IPS-18a (cell line): ENCODE data around the gene HEPHL1.

Experiments
- H3K27ac ChIP-seq: one replicate; pipeline ENCODE4 v1.5.1; 2013; ENCODE audit warnings: low read length
- H3K27me3 ChIP-seq: one replicate; pipeline ENCODE4 v1.6.1; 2013; ENCODE audit warnings: mild to moderate bottlenecking, low read length; ENCODE audit not compliant: control insufficient read depth, insufficient read depth
- H3K36me3 ChIP-seq: one replicate; pipeline ENCODE4 v1.6.1; 2013; ENCODE audit warnings: low read depth, low read length; ENCODE audit not compliant: control insufficient read depth
- H3K4me1 ChIP-seq: one replicate; pipeline ENCODE4 v1.6.1; 2013; ENCODE audit warnings: low read depth, low read length; ENCODE audit not compliant: control insufficient read depth
- H3K4me3 ChIP-seq: one replicate; pipeline ENCODE4 v1.5.1; 2013; ENCODE audit warnings: low read length
- H3K9ac ChIP-seq: one replicate; pipeline ENCODE4 v1.6.1; 2013; ENCODE audit warnings: mild to moderate bottlenecking, low read length, moderate library complexity
- H3K9me3 ChIP-seq: one replicate; pipeline ENCODE4 v1.6.1; 2013; ENCODE audit warnings: low read depth, low read length; ENCODE audit not compliant: control insufficient read depth

The HEPHL1 gene

DNA sequence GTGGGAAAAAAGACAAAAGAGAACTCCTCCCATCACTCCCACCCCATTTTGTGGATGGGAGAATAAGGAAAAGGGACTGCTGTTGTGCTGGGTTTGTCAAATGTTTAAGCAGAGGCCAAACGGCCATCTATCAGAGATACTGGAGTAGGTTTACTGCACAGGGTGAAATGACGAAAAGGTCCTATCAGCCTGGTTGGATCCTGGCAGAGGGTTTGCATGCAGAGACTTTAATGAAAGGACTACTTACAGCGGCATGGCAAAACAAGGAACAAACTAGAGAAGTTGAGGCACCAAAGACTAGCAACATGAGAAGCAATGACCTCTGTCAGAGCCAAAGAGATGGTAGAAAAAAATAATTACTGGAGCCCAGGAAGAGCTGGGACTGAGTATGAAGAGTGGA, 32.2 kb upstream of the HEPHL1 start:
- Histone ChIP-seq H3K36me3 (no peaks in the 10 kb centered on the region), H3K9me3 (peaks cover 6% of the 10 kb centered on the region), H3K27ac (no peak overlapping the region), H3K4me1 (peaks cover 6% of the 10 kb centered on the region), H3K27me3 (no peaks in the 10 kb centered on the region), H3K9ac (no peak overlapping the region), H3K4me3 (no peak overlapping the region)

DNA sequence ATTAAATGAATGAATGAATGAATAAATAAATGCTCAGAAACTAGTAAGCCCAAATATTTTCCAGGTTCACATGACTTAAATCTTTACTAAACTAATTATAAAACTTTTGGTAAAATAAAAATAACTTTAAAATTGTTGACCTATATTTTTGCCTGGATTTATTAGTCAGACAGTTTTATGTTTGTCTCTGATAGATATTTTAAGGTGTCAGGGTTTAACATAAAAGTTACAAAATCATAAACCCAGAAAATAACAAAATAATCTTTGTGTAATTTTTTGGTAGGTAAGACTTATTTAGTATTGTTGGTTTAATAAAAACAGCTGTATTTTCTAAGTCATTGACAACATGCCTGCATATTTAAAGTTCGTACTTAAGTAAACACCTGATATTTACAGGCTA, 27.4 kb upstream of the HEPHL1 start:
- H3K4me1 ChIP-seq: no peaks in the 10 kb centered on the region
- no peak overlapping the region for H3K4me3 ChIP-seq
- peaks cover 7% of the 10 kb centered on the region for H3K9me3 ChIP-seq
- H3K27ac ChIP-seq: no peak overlapping the region
- H3K9ac ChIP-seq: no peak overlapping the region
- no peaks in the 10 kb centered on the region for H3K36me3 ChIP-seq
- H3K27me3 ChIP-seq: no peaks in the 10 kb centered on the region

DNA sequence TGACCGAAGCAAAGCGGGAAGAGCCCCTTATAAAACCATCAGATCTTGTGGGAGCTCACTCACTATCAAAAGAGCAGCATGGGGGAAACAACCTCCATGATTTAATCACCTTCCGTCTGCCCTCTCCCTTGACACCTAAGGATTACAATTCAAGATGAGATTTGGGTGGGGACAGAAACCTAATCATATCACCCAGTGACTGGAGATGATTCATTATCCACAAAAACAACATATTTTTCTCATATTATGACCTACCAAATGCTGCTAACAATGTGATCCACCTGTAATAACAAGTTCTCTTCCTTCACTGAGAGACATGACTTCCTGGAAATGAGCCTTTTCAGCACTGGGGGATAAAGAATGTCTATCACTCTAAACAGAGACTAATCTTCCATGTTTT, 23.4 kb upstream of the HEPHL1 start:
- no peaks in the 10 kb centered on the region for H3K4me1 ChIP-seq
- H3K9ac ChIP-seq: no peak overlapping the region
- H3K4me3 ChIP-seq: no peak overlapping the region
- no peaks in the 10 kb centered on the region for H3K36me3 ChIP-seq
- no peaks in the 10 kb centered on the region for H3K27me3 ChIP-seq
- H3K27ac ChIP-seq: no peak overlapping the region
- peaks cover 7% of the 10 kb centered on the region for H3K9me3 ChIP-seq

DNA sequence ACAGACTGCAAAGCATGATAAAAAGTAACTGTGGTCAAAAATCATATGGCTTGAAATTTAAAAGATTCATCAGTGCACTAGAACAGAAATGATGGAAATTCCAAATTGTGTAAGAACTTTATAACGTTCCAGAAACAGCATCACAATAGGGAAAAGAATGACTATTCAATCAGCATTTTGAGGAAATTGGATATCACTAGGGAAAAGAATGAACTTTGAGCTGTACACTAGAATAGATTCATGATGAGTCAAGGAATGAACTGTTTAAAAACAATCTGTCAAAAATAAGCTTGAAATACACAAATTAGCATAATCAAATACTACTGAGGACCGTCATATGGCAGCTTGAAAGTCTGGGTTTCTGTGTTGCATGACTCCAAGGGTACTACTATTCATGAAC, 20.5 kb upstream of the HEPHL1 start:
- H3K27ac ChIP-seq: no peak overlapping the region
- H3K9ac ChIP-seq: no peak overlapping the region
- H3K9me3 ChIP-seq: no peaks in the 10 kb centered on the region
- no peaks in the 10 kb centered on the region for H3K36me3 ChIP-seq
- H3K27me3 ChIP-seq: no peaks in the 10 kb centered on the region
- no peaks in the 10 kb centered on the region for H3K4me1 ChIP-seq
- no peak overlapping the region for H3K4me3 ChIP-seq

DNA sequence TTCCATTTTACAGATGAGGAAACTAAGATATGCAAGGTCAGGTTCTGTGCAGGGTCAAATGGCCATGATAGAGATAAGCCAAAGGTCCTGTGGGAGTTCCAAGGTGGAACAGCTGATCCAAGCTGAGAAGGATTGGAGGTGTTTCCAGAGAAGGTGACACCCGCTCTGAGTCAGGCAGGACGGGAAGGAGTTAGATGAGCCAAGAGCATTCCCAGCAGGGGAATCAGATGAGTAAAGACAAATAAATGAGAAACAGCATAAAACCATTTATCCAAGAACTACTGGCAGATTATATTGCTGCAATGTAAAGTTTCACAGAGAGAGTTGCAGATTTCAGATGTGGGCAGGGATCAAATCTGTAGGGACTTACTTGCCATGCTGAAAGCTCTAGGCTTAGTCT, 18.9 kb upstream of the HEPHL1 start:
- no peak overlapping the region for H3K9ac ChIP-seq
- no peak overlapping the region for H3K4me3 ChIP-seq
- H3K27ac ChIP-seq: no peak overlapping the region
- H3K9me3 ChIP-seq: no peaks in the 10 kb centered on the region
- no peaks in the 10 kb centered on the region for H3K27me3 ChIP-seq
- no peaks in the 10 kb centered on the region for H3K4me1 ChIP-seq
- H3K36me3 ChIP-seq: no peaks in the 10 kb centered on the region

DNA sequence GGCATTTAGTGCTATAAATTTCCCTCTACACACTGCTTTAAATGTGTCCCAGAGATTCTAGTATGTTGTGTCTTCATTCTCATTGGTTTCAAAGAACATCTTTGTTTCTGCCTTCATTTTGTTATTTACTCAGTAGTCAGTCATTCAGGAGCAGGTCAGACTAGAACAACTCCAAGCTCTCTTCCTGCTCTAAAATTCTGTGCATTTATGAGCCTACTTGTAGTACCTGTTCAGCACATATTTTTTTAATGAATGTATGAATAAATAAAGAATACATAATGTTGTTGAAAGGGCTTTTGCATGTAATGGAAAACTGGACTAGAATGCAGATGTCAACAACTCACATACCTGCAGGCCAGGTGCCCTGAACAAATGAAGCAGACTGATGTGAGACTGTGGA, 13.7 kb upstream of the HEPHL1 start:
- Histone ChIP-seq H3K4me1 (no peaks in the 10 kb centered on the region), H3K4me3 (no peak overlapping the region), H3K9me3 (no peaks in the 10 kb centered on the region), H3K27me3 (no peaks in the 10 kb centered on the region), H3K27ac (no peak overlapping the region), H3K9ac (no peak overlapping the region), H3K36me3 (no peaks in the 10 kb centered on the region)

DNA sequence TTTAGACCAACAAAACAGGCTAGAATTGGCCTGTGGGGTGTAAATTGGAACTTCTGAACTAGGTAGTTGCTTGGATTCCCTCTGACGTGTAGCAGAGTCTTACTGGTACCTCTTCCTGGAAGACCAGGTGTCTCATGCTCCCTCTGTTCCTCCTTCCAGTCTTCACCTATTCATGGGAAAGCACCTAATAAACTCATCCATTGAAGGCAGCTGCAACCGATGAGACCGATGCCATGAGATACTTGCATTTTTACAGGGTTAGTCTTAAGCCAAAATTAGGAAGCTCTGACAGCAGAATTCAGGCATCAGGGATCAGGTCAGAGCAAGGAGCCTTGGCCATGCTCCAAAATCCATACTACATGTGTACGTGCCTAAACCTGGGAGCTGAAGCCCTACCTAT, 13.2 kb upstream of the HEPHL1 start:
- H3K9me3 ChIP-seq: no peaks in the 10 kb centered on the region

DNA sequence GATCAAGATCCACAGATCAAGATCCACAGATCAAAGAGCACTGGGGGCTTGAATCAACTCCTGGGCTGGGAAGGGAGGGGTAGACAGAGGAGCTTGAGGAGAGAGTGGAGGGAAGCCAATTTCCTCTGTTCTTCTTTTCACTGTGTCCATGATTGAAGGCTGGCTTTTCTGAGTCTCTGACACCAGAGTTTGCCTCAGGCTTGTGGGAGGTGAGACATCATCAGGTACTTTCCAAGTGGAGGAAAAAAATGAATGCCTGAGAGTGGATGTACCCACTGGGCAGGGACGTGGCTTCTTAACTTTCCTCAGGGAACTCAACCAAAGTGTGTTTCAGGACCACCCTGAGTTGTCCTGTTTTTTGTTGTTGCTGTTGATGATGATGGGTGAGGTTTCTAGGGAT, 11.0 kb upstream of the HEPHL1 start:
- Histone ChIP-seq H3K36me3 (no peaks in the 10 kb centered on the region), H3K4me1 (no peaks in the 10 kb centered on the region), H3K27ac (no peak overlapping the region), H3K27me3 (no peaks in the 10 kb centered on the region), H3K4me3 (no peak overlapping the region), H3K9me3 (no peaks in the 10 kb centered on the region), H3K9ac (no peak overlapping the region)

More for the DNA sequence above, 13.2 kb upstream of the HEPHL1 start:
- H3K27ac ChIP-seq: no peak overlapping the region
- H3K27me3 ChIP-seq: no peaks in the 10 kb centered on the region
- H3K9ac ChIP-seq: no peak overlapping the region
- H3K36me3 ChIP-seq: no peaks in the 10 kb centered on the region
- H3K4me3 ChIP-seq: no peak overlapping the region
- H3K4me1 ChIP-seq: no peaks in the 10 kb centered on the region

DNA sequence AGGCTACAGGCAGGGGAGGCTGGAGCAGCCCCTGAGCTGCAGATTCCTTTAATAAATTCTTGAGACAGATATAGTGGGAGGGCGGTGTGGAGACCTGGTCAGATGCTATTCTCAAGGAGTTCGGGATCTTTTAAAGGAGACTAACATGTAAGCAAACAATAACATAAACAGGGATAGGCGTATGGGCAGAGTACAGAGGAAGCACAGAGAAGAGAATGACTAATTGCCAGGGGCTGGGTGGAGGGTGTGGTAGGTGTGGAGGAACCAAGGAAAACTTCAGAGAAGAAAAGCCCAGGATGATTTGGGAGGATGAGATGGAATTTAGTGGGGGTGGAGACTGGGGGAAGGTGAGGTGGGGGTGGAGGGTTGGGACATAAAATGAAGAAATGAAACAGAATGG, 9.7 kb upstream of the HEPHL1 start:
- Histone ChIP-seq H3K9me3 (peaks cover 6% of the 10 kb centered on the region), H3K27me3 (no peaks in the 10 kb centered on the region), H3K4me1 (no peaks in the 10 kb centered on the region), H3K9ac (no peak overlapping the region), H3K27ac (no peak overlapping the region), H3K36me3 (no peaks in the 10 kb centered on the region), H3K4me3 (no peak overlapping the region)

DNA sequence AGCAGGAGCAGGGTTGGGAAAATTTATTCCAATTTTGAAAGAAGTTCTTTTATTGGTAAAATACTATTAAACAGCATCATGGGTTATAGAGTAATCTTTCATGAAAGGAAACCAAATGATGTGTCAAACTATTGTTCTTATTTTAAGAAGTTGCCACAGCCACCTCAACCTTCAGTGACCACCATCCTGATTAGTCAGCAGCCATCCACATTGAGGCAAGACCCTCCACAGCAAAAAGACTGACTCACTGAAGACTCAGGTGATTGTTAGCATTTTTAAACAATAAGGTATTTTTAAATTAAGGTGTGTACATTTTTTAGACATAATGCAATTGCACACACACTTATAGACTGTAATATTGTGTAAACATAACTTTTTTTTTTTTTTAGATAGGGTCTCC, 3.7 kb upstream of the HEPHL1 start:
- no peak overlapping the region for H3K4me3 ChIP-seq
- peaks cover 6% of the 10 kb centered on the region for H3K9me3 ChIP-seq
- no peaks in the 10 kb centered on the region for H3K36me3 ChIP-seq
- H3K27ac ChIP-seq: no peak overlapping the region
- H3K4me1 ChIP-seq: no peaks in the 10 kb centered on the region
- no peak overlapping the region for H3K9ac ChIP-seq
- no peaks in the 10 kb centered on the region for H3K27me3 ChIP-seq

DNA sequence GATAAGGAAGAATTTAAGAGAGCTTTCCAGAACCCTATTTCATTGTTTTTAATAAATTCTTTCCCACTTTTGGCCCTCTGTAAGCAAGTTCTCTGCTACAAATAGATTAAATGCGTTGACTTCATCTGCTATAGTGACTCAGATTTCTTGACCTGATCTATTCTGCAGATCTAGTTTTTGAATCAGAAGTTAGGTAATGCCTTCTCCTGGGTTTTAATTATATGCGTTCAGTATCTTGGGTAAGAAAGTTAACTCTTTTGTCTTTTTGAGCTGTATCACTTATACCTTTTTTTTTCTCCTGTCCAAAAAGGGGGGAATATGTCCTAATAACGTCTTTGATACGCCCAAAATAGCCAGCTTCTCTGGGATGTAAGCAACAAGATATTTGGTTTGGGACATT, 2.4 kb upstream of the HEPHL1 start:
- Histone ChIP-seq H3K27ac (no peak overlapping the region), H3K4me3 (no peak overlapping the region), H3K9ac (no peak overlapping the region), H3K4me1 (no peaks in the 10 kb centered on the region), H3K36me3 (no peaks in the 10 kb centered on the region), H3K27me3 (no peaks in the 10 kb centered on the region), H3K9me3 (peaks cover 6% of the 10 kb centered on the region)

DNA sequence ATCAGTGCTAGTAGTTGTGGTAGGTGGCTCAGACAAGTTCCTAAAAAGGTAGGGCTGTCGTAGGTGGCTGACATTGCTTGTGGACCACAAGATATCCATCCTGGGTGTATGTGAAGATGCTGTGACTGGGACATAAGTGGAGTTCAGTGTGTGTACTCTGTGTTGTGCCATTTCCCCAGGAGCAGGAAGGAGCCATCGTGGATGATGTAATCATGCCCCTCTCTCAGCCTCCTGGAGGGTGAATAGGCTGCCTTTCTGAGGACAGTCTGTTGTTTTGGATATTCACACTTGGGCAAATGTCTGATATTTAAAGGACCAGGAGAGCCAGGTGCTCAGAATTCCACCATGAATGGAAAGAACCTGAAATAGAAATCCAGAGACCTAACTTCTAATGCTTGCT, 2.7 kb downstream of the HEPHL1 start:
- H3K36me3 ChIP-seq: no peaks in the 10 kb centered on the region
- no peak overlapping the region for H3K9ac ChIP-seq
- no peaks in the 10 kb centered on the region for H3K9me3 ChIP-seq
- no peak overlapping the region for H3K4me3 ChIP-seq
- H3K27me3 ChIP-seq: no peaks in the 10 kb centered on the region
- H3K27ac ChIP-seq: no peak overlapping the region
- no peaks in the 10 kb centered on the region for H3K4me1 ChIP-seq

DNA sequence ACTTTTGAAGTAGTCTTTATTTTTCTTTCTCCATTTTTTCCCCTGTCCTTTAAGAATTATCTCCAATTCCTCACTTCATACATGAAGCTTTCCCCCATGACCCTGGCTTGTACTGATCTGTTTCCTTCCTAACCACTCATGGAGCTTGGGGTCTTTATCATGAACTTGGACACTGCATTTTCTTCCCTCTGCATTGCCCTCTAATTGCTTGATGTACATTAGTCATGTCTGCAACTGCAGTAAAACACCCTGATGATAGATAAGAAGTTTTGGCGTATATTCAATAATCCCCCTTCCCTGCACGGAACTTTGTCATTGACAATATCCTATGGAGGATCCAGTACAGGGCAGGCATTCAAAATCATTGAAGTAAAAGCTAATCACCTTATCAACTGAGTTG, 3.4 kb downstream of the HEPHL1 start:
- Histone ChIP-seq H3K27me3 (no peaks in the 10 kb centered on the region), H3K9ac (no peak overlapping the region), H3K27ac (no peak overlapping the region), H3K4me3 (no peak overlapping the region), H3K9me3 (no peaks in the 10 kb centered on the region), H3K4me1 (no peaks in the 10 kb centered on the region), H3K36me3 (no peaks in the 10 kb centered on the region)
